Activated CD4-positive, alpha-beta T cell treated with anti-CD3 and anti-CD28 coated beads, Interleukin-2, amount 50 U/mL, for 24 hours (primary cell): ENCODE measurements around the gene ACSF3.

Experiments used
- DNase-seq, 2 donors: peaks; one replicate each; pipeline ENCODE4 v3.0.0-alpha.2; 2020; ENCODE audit warnings: low read depth in 1 of 2, low spot score in 1 of 2

Gene ACSF3

DNA sequence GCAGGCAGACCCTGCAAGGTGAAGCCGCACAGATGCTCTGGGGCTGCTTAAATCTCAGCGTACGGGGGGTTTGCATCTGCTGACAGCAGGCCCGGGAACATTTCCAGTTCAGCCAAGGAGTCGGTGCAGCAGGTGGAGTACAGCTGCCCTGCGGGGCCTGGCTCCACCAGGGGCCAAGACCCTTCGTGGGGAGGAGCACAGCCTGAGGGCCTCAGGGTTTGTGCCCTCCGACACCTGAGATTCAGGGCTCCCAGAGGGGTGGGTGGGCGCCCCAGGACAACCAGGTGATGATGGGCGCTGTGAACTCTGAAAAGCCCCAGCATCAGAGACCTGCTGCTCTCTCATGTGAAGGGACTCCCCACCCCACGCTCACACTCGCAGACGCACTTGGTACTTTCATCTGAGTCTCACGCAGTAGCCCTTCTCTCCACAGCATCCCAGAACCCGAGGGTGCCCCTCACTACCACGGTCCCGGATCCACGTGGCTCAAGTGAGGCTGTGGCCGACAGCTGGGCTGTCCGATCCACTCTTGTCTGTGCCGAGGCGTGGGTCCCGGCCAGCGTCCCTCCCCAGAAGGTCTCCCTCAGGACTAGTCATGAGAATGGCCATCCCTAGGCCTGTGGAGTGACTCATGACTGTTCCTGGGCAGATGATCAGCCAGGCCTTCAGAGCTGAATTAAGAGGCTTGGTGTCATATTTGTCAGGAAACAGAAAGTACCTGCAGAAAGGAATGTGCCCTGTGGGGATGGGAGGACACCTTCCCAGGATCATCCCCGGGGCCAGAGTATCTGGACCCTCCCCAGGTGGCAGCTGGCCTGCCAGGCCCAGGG lies 29.6 kb downstream of the ACSF3 start:
- no peak for DNase-seq

GRCh38 chr16:89123831-89124100 lies 30.1 kb downstream of the ACSF3 start:
- no peak for DNase-seq

DNA sequence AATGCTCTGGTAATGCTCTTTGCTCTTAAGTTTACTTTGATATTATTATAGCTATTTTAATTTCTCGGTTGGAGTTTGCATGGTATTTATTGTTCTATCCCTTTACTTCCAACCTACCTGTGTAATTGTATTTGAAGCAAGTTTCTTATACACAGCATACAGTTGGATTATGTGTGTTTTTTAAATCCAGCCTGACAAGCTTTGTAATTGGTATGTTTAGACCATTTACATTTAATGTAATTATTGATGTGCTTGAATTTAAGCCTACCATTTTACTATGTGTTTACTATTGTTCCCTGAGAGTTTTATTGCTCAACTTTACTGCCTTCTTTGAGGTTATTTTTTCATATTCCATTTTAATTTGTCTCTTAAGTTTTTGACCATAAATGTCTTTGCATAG lies 35.7 kb downstream of the ACSF3 start:
- DNase-seq, result no peak

GRCh38 chr16:89130448-89130847 lies 36.8 kb downstream of the ACSF3 start:
- DNase-seq, result no peak

- no peak for DNase-seq
These were observed 38.1 kb downstream of the ACSF3 start for GRCh38 chr16:89131783-89132182.

DNA sequence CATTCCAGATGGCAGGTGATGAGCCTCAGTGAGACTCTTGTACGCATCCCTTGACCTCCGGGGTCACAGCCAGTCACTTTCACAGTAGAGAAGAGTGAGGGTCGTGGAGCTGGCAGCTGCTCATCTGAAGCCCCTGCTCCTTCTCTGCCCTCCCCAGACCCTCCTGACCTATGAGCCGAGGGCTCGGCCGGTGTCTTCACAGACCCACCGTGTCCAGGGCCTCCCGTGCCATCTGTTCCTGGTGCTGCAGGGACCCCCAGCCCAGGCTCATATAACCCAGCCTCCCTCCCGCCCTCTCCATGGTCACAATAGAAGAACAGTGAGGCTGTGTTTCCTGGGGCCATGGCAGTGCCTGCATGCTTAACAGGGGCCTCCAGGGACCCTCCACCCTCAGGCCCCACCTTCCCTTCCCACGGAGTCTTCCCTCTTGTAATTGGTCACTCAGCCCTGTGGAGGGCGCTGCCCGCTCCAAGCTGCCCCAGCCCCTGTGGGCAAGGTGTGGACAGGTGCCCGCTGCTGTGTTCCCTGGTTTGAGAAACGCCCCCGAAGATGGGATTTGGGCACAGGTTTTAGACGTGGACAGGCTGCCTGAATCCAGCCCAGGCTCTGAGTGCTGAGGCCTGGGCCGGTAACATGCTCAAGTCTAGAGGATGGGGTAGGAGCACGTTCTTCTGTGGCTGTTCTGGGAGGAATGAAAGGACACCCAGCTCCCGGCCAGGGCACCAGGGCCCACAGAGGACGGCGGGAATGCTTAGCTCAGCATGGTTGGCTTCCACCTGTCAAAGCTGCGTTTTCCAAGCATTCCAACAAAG lies 38.7 kb downstream of the ACSF3 start:
- DNase-seq, result no peak

DNA sequence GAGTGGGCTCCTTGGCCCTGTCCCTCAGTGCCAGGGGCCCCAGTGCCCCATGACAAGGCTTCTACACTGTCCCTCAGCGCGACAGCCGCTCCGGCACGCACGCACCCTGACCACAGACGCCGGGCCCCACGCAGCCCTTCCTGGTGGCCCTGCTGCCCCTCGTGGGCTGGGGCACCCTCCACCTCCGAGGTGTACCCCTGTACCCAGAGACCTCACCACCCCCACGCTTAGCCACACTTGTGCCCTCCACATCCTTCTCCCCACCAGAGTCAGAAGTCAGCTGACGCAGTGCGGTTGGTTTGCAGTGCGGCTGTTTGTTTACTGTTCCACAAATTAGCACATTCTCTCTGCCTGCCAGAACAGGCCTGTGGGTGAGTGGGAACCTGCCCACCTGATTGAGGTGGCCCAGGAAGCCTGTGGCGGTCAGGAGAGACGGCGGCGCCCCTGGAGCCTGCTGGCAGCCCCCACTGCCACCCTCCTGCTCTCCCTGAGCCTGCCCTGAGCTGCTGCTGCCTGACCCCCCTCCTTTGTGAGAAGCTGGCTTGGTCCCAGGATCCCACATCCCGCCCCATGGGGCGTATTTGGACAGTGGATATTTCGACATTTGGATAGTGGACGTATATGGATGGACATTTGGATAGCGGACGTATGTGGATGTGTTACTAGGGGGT lies 39.9 kb downstream of the ACSF3 start:
- DNase-seq, result no peak

- no peak for DNase-seq
These were observed 40.6 kb downstream of the ACSF3 start for GRCh38 chr16:89134269-89134668.

DNA sequence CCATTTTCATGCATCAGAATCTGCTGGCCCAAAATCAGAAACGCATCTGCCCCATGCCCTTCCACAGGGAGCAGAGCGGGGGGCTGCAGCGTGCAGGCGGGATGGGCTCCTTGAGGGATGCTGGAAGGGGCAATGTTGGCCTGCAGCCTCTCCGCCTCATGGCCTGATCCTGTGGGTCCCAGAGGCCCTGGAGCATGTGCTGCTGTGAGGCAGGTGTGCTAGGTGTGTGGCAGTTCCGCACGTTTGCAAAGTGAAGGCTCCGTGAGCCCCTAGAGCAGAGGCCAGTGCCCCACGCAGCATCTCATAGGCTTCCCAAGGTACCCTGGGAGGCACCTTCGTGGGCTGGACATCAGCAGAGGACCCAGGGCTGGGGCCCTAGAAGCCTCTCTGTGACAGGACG lies 41.5 kb downstream of the ACSF3 start:
- DNase-seq, result no peak

DNA sequence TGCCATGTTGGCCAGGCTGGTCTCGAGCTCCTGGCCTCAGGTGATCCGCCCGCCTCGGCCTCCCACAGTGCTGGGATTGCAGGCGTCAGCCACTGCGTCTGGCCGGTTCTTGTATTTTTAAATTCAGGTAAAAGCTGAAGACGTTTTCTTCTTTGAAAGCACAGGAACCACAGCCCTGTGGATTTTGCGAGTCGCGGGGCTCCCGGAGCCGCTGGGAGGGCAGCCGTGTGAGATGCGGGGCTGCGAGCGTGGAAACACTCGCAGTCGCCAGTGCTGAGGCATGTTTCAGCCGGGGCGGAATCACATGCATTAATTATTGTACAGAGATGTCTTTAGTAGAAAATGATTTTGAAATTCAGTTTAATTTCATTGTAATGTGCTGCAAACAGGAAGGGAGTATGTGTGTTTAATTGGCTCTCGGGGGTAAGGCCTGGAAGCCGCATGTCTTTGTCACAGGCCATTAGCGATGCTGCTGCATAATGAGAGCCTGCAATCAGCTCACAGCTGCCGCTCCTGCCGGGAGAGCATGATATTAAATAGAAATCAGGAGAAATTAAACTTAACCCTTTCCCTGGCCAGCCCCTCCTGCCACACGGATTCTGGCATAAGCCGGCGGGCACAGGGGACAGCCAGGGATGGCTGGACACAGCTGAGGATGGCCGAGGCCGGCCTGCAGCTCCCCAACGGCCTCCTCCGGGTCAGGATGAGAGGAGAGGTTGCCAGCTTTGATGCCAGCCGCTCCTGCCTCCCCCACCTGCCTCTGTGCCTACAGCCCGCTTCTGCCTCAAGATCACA lies 42.5 kb downstream of the ACSF3 start:
- no peak for DNase-seq

- no peak for DNase-seq
These were observed 43.3 kb downstream of the ACSF3 start for GRCh38 chr16:89136931-89137330.

DNA sequence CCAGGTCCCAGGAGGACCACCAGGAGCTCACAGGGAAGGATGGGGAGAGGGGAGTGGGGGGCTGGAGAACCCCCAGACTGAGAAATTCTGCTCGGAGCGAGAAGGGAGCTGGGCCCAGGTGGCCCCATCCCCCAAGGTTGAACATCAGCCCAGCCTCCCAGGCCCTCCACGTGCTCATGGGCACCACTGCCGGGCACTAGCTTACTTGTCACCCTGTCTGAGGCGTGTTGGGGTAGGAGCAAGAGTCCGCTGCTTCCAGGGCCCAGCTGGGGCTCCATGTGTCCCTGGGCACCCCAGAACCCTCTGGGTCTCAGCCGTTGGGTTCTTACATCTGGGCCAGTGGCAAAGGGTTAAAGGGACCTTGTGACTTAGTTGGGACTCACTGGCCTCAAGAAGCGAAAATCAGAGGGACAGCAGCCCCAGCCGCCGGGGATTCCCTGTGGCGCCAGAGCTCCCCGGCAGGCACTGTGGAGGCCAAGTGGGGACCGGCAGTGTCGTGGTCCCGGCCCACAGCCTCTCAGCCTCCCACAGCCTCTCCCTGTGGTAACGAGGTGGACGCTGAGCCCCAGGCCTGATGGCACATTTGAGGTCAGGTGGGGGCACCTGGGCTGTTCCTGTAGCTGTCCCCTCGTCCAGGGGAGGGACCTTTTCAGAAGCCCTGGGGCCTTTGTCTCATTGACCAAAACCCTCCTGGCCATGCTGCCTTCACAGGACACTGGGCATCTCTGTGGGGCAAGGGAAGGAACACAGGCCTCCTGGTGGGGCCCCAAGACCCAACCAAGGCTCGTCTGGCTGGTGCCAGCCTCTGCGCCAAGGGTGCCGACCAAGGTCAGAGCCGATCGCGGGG lies 44.2 kb downstream of the ACSF3 start:
- DNase-seq, result no peak

- no peak for DNase-seq
These were observed 44.8 kb downstream of the ACSF3 start for GRCh38 chr16:89138513-89138795.

DNA sequence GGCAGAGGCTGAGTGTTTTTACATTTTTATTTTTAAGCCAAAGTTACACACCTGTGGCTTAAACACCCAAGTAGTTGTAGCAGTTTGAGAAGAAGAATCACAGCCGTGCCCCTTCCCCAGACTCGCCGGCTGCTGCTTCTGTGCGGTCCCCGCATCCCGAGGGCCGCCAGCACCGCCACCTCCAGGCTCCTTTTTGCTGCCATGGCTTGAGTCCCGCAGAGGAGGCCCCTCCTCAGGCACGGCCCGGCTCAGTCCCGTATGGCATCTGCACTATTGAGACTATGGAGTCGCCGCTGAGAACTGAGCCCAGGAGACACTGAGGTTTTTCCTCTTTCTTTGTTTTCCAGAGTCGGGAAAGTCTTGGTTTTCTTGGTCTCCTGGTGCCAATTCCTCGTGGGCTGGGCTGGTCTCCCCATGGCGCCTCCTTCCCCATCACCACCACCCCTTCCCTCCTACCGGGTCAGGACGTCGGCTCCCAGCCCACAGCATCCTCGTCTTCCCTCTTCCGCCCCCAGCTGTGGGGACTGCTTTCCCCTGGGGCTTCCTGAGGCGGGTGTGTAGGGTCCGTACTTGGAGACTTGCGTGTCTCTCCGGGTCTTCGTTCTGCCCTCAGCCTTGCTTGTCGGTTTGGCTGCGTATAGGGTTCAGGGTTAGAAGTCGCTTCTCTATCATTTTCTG lies 45.3 kb downstream of the ACSF3 start:
- DNase-seq, result no peak

DNA sequence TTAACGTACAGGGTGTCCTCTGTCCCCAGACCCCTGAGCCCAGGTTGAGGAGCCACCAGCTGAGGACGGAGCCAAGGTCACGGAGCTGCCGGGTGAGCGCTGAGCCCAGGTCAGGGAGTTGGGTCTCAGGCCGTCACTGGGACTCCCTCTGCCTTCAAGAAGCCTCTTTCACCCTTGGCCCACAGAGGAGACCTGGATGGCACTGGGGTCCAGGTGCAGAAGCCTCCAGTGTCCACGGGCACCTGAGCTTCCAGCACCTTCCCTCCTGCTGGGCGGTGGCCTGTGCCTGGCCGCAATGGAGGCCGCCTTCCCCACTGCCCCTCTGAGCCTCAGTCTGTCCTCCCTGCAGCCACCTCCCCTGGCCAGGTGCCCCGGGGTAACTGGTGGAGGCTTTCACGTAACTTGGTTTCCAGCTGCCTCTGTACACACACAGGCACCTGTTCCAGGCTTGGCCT lies 46.3 kb downstream of the ACSF3 start:
- DNase-seq, result no peak

DNA sequence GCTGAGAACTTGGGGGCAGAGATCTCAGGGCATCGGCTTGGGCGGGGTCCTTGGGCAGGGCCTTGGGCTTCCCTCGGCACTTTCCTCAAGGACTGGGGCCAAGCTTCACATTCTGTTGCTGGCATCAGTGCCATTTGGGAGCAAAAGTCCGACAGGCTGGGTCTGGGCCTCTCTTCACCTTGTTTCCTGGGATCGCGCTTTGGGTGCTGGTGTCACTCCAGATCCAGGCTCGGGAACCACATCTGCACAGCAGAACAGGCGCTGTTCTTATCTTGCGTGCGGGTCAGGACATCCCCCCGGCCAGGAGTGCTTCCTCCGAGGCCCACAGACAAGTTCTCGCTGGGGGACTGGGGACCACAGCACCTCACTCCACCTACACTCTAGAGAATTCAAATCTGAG lies 46.7 kb downstream of the ACSF3 start:
- no peak for DNase-seq

DNA sequence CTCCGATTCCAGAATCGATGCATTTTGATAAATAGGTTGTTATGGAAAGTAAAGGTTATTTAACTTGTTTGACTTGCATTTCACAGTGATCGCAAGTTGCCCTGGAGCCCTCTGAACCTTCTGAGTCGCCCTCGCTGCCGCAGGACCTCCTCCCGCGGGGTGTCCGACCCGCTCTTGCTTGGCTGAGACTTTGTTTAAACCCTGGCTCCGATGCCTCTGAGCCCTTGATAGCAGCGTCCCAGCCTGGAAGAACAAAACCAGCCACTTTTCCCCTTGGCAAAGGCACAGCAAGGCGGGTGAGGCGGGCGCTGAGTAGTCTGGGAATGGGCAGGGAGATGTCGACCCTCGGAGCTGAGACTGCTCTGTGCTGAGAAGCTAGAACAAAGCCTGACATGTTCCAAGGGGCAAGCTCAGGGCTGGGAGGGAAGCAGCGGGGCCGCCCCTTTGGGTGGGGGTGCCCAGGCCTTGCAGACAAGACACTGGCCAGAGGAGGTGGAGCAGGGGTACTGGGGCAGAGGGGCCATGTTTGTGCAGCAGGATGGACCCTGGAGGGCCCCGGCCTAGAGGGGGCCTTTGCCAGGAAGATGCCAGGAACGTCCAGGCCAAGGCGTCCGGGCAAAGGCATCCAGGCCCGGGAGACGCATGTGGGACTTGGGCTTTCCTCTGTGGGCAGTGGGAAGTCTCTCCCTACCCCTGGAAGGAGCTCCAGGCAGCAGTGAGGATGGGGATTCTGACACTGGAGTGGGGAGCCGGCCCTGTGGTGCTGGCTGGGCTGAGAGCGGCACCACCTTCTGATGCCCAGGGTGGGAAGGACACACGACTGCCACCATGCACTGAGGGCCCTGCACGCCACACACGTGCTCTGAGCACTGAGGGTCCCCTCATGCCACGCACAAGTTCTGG lies 47.6 kb downstream of the ACSF3 start:
- DNase-seq, result no peak

- no peak for DNase-seq
These were observed 48.2 kb downstream of the ACSF3 start for GRCh38 chr16:89141884-89142267.
